NOMO-1 (cell line): ENCODE measurements around the gene ADCY9.

Experiments
- DNase-seq, 2 experiments: peaks; one replicate each; lab custom pipeline; 2025; ENCODE audit not compliant: unreplicated experiment in 2 of 2; lab: John Stamatoyannopoulos, UW

ADCY9 gene

GRCh38 chr16:4096509-4096908, 19.7 kb downstream of the ADCY9 start:
- no peak for DNase-seq

GRCh38 chr16:4094127-4094773, 22.0 kb downstream of the ADCY9 start:
- no peak for DNase-seq

GRCh38 chr16:4093495-4094126, 22.6 kb downstream of the ADCY9 start:
- no peak for DNase-seq

- no peak for DNase-seq
Measured at GRCh38 chr16:4092547-4093265, 23.5 kb downstream of the ADCY9 start.

GRCh38 chr16:4091240-4092012, 24.8 kb downstream of the ADCY9 start:
- DNase-seq = no peak

- peak in 1 of 2 experiments; percentile 19 for DNase-seq
Measured at GRCh38 chr16:4090351-4090851, 25.8 kb downstream of the ADCY9 start.

- DNase-seq = no peak
Measured at GRCh38 chr16:4089811-4090301, 26.4 kb downstream of the ADCY9 start.

GRCh38 chr16:4089251-4089810, 26.9 kb downstream of the ADCY9 start:
- no peak for DNase-seq

GRCh38 chr16:4087990-4088577, 28.2 kb downstream of the ADCY9 start:
- DNase-seq = no peak

GRCh38 chr16:4087099-4087885, 28.9 kb downstream of the ADCY9 start:
- DNase-seq = no peak

GRCh38 chr16:4086153-4086552, 30.1 kb downstream of the ADCY9 start:
- DNase-seq = no peak

GRCh38 chr16:4085405-4085970, 30.8 kb downstream of the ADCY9 start:
- no peak for DNase-seq

- no peak for DNase-seq
Measured at GRCh38 chr16:4083347-4083870, 32.8 kb downstream of the ADCY9 start.

GRCh38 chr16:4082474-4083044, 33.7 kb downstream of the ADCY9 start:
- DNase-seq = no peak

- DNase-seq = no peak
Measured at GRCh38 chr16:4081521-4082021, 34.7 kb downstream of the ADCY9 start.

- no peak for DNase-seq
Measured at GRCh38 chr16:4081047-4081446, 35.2 kb downstream of the ADCY9 start.

- no peak for DNase-seq
Measured at GRCh38 chr16:4077174-4077649, 39.0 kb downstream of the ADCY9 start.

- no peak for DNase-seq
Measured at GRCh38 chr16:4075534-4075933, 40.7 kb downstream of the ADCY9 start.
